Endodermal cell (in vitro differentiated cells): ENCODE measurements around the gene ATP10B. TPM values are rescaled to one million over a fixed set of nuclear protein-coding genes. Genes with fewer than 3 reads are reported as not detected.
A peak's percentile ranks its signal among the peaks of the same experiment; 100 is the strongest.
"Not testable (repeated sequence)": the region's sequence is repeated elsewhere in the genome, so short reads cannot be mapped to it uniquely, and the experiment has no call there.

Source experiments
- DNase-seq: peaks from one replicate; pipeline ENCODE4 v3.0.0-alpha.2; 2017
- H3K27ac ChIP-seq: 2 replicates; pipeline ENCODE4 v1.5.1; 2013; ENCODE audit warnings: mild to moderate bottlenecking, low read depth, low read length, moderate library complexity
- H3K27me3 ChIP-seq: 2 replicates; pipeline ENCODE4 v1.6.1; 2013; ENCODE audit warnings: mild to moderate bottlenecking, low read length, moderate library complexity; ENCODE audit not compliant: insufficient read depth, control insufficient read depth, poor library complexity, severe bottlenecking
- H3K36me3 ChIP-seq: 2 replicates; pipeline ENCODE4 v1.7.0; 2013; ENCODE audit warnings: mild to moderate bottlenecking, low read length, moderate library complexity; ENCODE audit not compliant: control insufficient read depth, insufficient read depth
- H3K4me1 ChIP-seq: one replicate; pipeline ENCODE4 v1.7.0; 2013; ENCODE audit warnings: low read length; ENCODE audit not compliant: control insufficient read depth, insufficient read depth
- H3K4me3 ChIP-seq: 2 replicates; pipeline ENCODE4 v1.5.1; 2013; ENCODE audit warnings: mild to moderate bottlenecking, low read length, moderate library complexity
- H3K9ac ChIP-seq: 2 replicates; pipeline ENCODE4 v1.6.1; 2013; ENCODE audit warnings: mild to moderate bottlenecking, low read length, moderate library complexity; ENCODE audit not compliant: poor library complexity, severe bottlenecking; ENCODE audit errors: extremely low read depth
- H3K9me3 ChIP-seq: 2 replicates; pipeline ENCODE4 v1.6.1; 2013; ENCODE audit warnings: mild to moderate bottlenecking, low read length, moderate library complexity; ENCODE audit not compliant: control insufficient read depth
- H3K27ac Mint-ChIP-seq: 2 replicates; pipeline ENCODE4 v1.8.0; 2020; ENCODE audit warnings: mixed read lengths
- H3K27me3 Mint-ChIP-seq: 2 replicates; pipeline ENCODE4 v1.8.0; 2021; ENCODE audit warnings: mild to moderate bottlenecking, mixed read lengths; ENCODE audit not compliant: insufficient read depth
- H3K36me3 Mint-ChIP-seq: 2 replicates; pipeline ENCODE4 v1.8.0; 2020; ENCODE audit warnings: low read depth, mixed read lengths
- H3K4me1 Mint-ChIP-seq: 2 replicates; pipeline ENCODE4 v1.8.0; 2020; ENCODE audit warnings: mixed read lengths
- H3K4me3 Mint-ChIP-seq: 2 replicates; pipeline ENCODE4 v1.8.0; 2020; ENCODE audit warnings: mild to moderate bottlenecking, moderate library complexity, mixed read lengths
- H3K9me3 Mint-ChIP-seq: 2 replicates; pipeline ENCODE4 v1.8.0; 2020; ENCODE audit warnings: mild to moderate bottlenecking, mixed read lengths
- CTCF ChIP-seq: fragments of 200-600 bp; sonication (generic); conservative IDR thresholded peaks from 2 replicates; pipeline ENCODE4 v1.5.0; 2021; ENCODE audit warnings: antibody characterized with exemption, mild to moderate bottlenecking
- WGBS, 2 experiments: methylation state at CpG; one replicate each; pipeline versions ENCODE4 v1.1.5 to v1.1.7; 2013; ENCODE audit warnings: missing lambda C conversion rate in 2 of 2, mixed read lengths in 1 of 2; ENCODE audit not compliant: insufficient coverage in 1 of 2, insufficient read length in 1 of 2; 5-methylcytosine and 5-hydroxymethylcytosine counted together
- total RNA-seq, 2 donors: library from RNA; stranded (reverse); fragmentation: NEBNext Ultra II Directional in 1 of 2; extraction: Animal tissue kit (Norgen Biotek cat#: 25700) in 1 of 2; gene quantifications; 2 replicates in 1 of 2; 3 replicates in 1 of 2; pipeline ENCODE4 v1.2.1, GENCODE V29; 2021

ATP10B gene
- total RNA-seq, 2 donors from 2014 or later, result 0.15 to 0.38 TPM

- Histone ChIP-seq H3K9me3 (no peaks in the 10 kb centered on the region), H3K4me3 (peak overlapping the region; percentile 7), H3K4me1 (peaks cover 26% of the 10 kb centered on the region), H3K27me3 (no peaks in the 10 kb centered on the region), H3K9ac (no peak overlapping the region), H3K27ac (no peak overlapping the region), H3K36me3 (no peaks in the 10 kb centered on the region)
- 79 to 92% methylated on average over 2 to 4 of the region's 4 CpGs for WGBS, 2 experiments
- Mint-ChIP-seq H3K27me3 (no peaks in the 10 kb centered on the region), H3K4me3 (no peak overlapping the region), H3K4me1 (peaks cover 34% of the 10 kb centered on the region), H3K9me3 (peaks cover 1% of the 10 kb centered on the region), H3K27ac (peak overlapping the region; percentile 35), H3K36me3 (no peaks in the 10 kb centered on the region)
- TF ChIP-seq CTCF, result no peak
- no peak for DNase-seq
These were observed 124.6 kb downstream of the ATP10B start for GRCh38 chr5:160727296-160727997.

DNA sequence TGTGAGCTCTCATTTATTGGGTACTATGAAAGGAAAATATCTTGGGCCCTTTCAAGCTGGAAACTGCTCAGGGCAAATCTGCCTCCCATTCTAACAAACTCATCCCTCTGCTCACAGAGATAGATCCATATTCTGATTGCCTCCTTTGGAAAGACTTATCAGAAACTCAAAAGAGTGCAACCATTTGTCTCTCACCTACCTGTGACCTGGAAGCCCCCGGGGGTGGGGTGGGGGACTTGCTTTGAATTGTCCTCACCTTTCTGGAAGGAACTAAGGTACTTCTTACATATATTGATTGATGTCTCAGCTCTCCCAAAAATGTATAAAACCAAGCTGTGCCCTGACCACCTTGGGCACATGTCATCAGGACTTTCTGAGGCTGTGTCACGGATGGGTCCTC is 125.3 kb downstream of the ATP10B start:
- peak overlapping the region; percentile 35 for H3K27ac Mint-ChIP-seq
- Histone ChIP-seq H3K4me1 (peaks cover 26% of the 10 kb centered on the region), H3K27ac (no peak overlapping the region), H3K9ac (no peak overlapping the region), H3K4me3 (no peak overlapping the region), H3K36me3 (no peaks in the 10 kb centered on the region), H3K27me3 (no peaks in the 10 kb centered on the region), H3K9me3 (no peaks in the 10 kb centered on the region)
- H3K4me1 Mint-ChIP-seq, result peaks cover 34% of the 10 kb centered on the region
- peaks cover 1% of the 10 kb centered on the region for H3K9me3 Mint-ChIP-seq
- no peak overlapping the region for H3K4me3 Mint-ChIP-seq
- H3K36me3 Mint-ChIP-seq, result no peaks in the 10 kb centered on the region
- no peak for TF ChIP-seq CTCF
- no peak for DNase-seq
- 80 to 90% methylated on average over 1 to 2 of the region's 2 CpGs for WGBS, 2 experiments
- no peaks in the 10 kb centered on the region for H3K27me3 Mint-ChIP-seq

DNA sequence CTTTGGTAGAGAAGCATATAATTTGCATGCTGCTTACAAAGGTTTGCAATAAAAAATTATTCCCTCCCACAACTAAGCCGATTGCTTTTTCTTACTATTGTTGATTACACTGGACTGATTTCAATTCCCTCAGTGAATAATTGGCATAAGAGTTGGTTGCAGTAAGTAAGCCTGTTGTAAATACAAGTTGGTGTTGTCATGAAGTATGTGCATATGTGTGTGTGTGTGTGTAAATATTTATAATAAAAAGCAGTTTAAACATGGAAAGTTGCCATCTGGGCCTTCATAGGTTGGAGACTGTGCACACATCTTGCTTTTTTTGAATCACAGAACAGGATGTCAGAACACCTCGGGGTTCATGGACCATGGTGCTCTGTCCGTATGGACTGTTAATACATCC is 131.2 kb downstream of the ATP10B start:
- peaks cover 2% of the 10 kb centered on the region for H3K4me1 Mint-ChIP-seq
- H3K36me3 Mint-ChIP-seq, result no peaks in the 10 kb centered on the region
- no peak overlapping the region for H3K4me3 Mint-ChIP-seq
- no peak overlapping the region for H3K9ac ChIP-seq
- H3K4me1 ChIP-seq, result no peaks in the 10 kb centered on the region
- H3K27ac Mint-ChIP-seq, result no peak overlapping the region
- TF ChIP-seq CTCF, result no peak
- H3K27me3 Mint-ChIP-seq, result no peaks in the 10 kb centered on the region
- no peaks in the 10 kb centered on the region for H3K36me3 ChIP-seq
- no peaks in the 10 kb centered on the region for H3K27me3 ChIP-seq
- H3K9me3 ChIP-seq, result no peaks in the 10 kb centered on the region
- 93 to 100% methylated on average over 2 to 3 of the region's 3 CpGs for WGBS, 2 experiments
- no peaks in the 10 kb centered on the region for H3K9me3 Mint-ChIP-seq
- H3K4me3 ChIP-seq, result no peak overlapping the region
- H3K27ac ChIP-seq, result no peak overlapping the region
- DNase-seq, result no peak

DNA sequence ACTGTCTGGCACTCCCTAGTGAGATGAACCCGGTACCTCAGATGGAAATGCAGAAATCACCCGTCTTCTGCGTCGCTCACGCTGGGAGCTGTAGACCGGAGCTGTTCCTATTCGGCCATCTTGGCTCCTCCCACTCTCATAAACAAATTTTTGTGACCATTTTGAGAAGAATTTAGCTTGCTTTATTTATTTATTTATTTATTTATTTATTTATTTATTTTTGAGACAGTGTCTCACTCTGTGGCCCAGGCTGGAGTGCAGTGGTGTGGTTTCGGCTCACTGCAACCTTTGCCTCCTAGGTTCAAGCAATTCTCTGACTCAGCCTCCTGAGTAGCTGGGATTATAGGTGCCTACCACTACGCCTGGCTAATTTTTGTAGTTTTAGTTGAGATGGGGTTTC is 136.5 kb downstream of the ATP10B start:
- not testable (repeated sequence) for H3K27ac Mint-ChIP-seq, H3K27me3 ChIP-seq, H3K36me3 Mint-ChIP-seq, H3K4me1 ChIP-seq, H3K27ac ChIP-seq, H3K4me1 Mint-ChIP-seq, H3K4me3 Mint-ChIP-seq, DNase-seq, H3K9ac ChIP-seq, H3K4me3 ChIP-seq, H3K9me3 Mint-ChIP-seq, H3K36me3 ChIP-seq, H3K27me3 Mint-ChIP-seq, H3K9me3 ChIP-seq
- 96 to 100% methylated on average over 1 to 8 of the region's 9 CpGs for WGBS, 2 experiments
